ENCODE results near the gene PIP4P1. TPM values are rescaled to one million over a fixed set of nuclear protein-coding genes. Genes with fewer than 3 reads are reported as not detected.
A peak's percentile ranks its signal among the peaks of the same experiment; 100 is the strongest.

PIP4P1 gene
- total RNA-seq, 4 donors from 2014 or later = 16.4 to 39.1 (median 22.8) TPM

- Histone ChIP-seq H3K27ac (no peak overlapping the region), H3K4me1 (no peaks in the 10 kb centered on the region), H3K4me3 (no peak overlapping the region), H3K9me3 (no peaks in the 10 kb centered on the region), H3K27me3 (no peaks in the 10 kb centered on the region), H3K36me3 (no peaks in the 10 kb centered on the region)
- TF ChIP-seq POLR2A (IDR thresholded peaks at IDR 0.05) = no peak
- TF ChIP-seq CTCF (IDR thresholded peaks at IDR 0.05) = no peak
- DNase-seq = no peak
- intact Hi-C loops (cut with DNase I; ENCODE audit: low total_unique reads) = no loop called here
Measured at GRCh38 chr14:20441461-20441860, 19.8 kb downstream of the PIP4P1 start.

GRCh38 chr14:20440882-20441281 is 20.4 kb downstream of the PIP4P1 start:
- TF ChIP-seq CTCF (IDR thresholded peaks at IDR 0.05) = no peak
- no peak for TF ChIP-seq POLR2A (IDR thresholded peaks at IDR 0.05)
- Histone ChIP-seq H3K9me3 (no peaks in the 10 kb centered on the region), H3K36me3 (no peaks in the 10 kb centered on the region), H3K4me3 (no peak overlapping the region), H3K4me1 (no peaks in the 10 kb centered on the region), H3K27me3 (no peaks in the 10 kb centered on the region), H3K27ac (no peak overlapping the region)
- intact Hi-C loops (cut with DNase I; ENCODE audit: low total_unique reads) = no loop called here
- DNase-seq = no peak

- Histone ChIP-seq H3K36me3 (no peaks in the 10 kb centered on the region), H3K4me1 (no peaks in the 10 kb centered on the region), H3K9me3 (no peaks in the 10 kb centered on the region), H3K27ac (no peak overlapping the region), H3K4me3 (no peak overlapping the region), H3K27me3 (no peaks in the 10 kb centered on the region)
- intact Hi-C loops (cut with DNase I; ENCODE audit: low total_unique reads) = no loop called here
- TF ChIP-seq CTCF (IDR thresholded peaks at IDR 0.05) (no peak), POLR2A (IDR thresholded peaks at IDR 0.05) (no peak)
- DNase-seq = no peak
Measured at GRCh38 chr14:20440465-20440864, 20.8 kb downstream of the PIP4P1 start.

GRCh38 chr14:20438664-20439063 is 22.6 kb downstream of the PIP4P1 start:
- intact Hi-C loops (cut with DNase I; ENCODE audit: low total_unique reads) = no loop called here
- DNase-seq = no peak
- Histone ChIP-seq H3K27me3 (no peaks in the 10 kb centered on the region), H3K4me1 (no peaks in the 10 kb centered on the region), H3K27ac (no peak overlapping the region), H3K9me3 (no peaks in the 10 kb centered on the region), H3K36me3 (no peaks in the 10 kb centered on the region), H3K4me3 (no peak overlapping the region)
- TF ChIP-seq CTCF (IDR thresholded peaks at IDR 0.05) (no peak), POLR2A (IDR thresholded peaks at IDR 0.05) (no peak)

- no peak overlapping the region for H3K4me3 ChIP-seq
- H3K9me3 ChIP-seq = no peaks in the 10 kb centered on the region
- TF ChIP-seq CTCF (IDR thresholded peaks at IDR 0.05) (no peak), POLR2A (IDR thresholded peaks at IDR 0.05) (no peak)
- H3K27me3 ChIP-seq = no peaks in the 10 kb centered on the region
- intact Hi-C loops (cut with DNase I; ENCODE audit: low total_unique reads) = no loop called here
- peak overlapping the region in 1 of 2 donors; percentile 76 for H3K27ac ChIP-seq
- DNase-seq = no peak
- H3K4me1 ChIP-seq = no peaks in the 10 kb centered on the region
- H3K36me3 ChIP-seq = no peaks in the 10 kb centered on the region
Measured at GRCh38 chr14:20436363-20436755, 24.9 kb downstream of the PIP4P1 start.

All from uterus (tissue), 4 donors.